A549 (cell line): ENCODE results near the gene LIMD2. TPM values are rescaled to one million over a fixed set of nuclear protein-coding genes. Genes with fewer than 3 reads are reported as not detected.

Source experiments
- ATAC-seq, 2 experiments: fragments of 200-7000 bp in 1 of 2; fragments of >200 bp in 1 of 2; cut with Nextera tagmentation in 1 of 2; cut with Tn5 transposase in 1 of 2; 3 replicates each; pipeline versions ENCODE4 v1.8.0 to v1.9.1; 2018 to 2020; ENCODE audit warnings: mild to moderate bottlenecking in 1 of 2, moderate library complexity in 1 of 2
- CTCF ChIA-PET: fragments of 300-600 bp; sonication (Branson Sonifier 250); formaldehyde crosslinking; extraction: SDS; loops from one replicate; lab custom pipeline; 2021; ENCODE audit warnings: antibody characterized with exemption, inconsistent platforms; lab: Yijun Ruan, JAX
- POLR2A ChIA-PET: fragments of 350-600 bp; formaldehyde crosslinking; extraction: SDS; loops from one replicate; lab custom pipeline; 2021; ENCODE audit warnings: antibody characterized with exemption, inconsistent platforms; lab: Yijun Ruan, JAX
- DNase-seq, 2 experiments: peaks; one replicate each; pipeline versions ENCODE4 v3.0.0 to v3.0.0-alpha.2; 2011 to 2016; ENCODE audit warnings: low read depth in 1 of 2, low spot score in 1 of 2
- FAIRE-seq: peaks from 2 replicates; lab custom pipeline; 2011; peaks lifted over from hg19 to GRCh38; lab: Jason Lieb, UNC
- H3K27ac ChIP-seq, 2 experiments: fragments of >200 bp; sonication (Bioruptor Twin); formaldehyde crosslinking; 3 replicates each; pipeline ENCODE4 v1.5.1; 2016 to 2017
- H3K4me1 ChIP-seq: fragments of >200 bp; sonication (Bioruptor Twin); formaldehyde crosslinking; 3 replicates; pipeline ENCODE4 v1.6.1; 2016
- H3K4me2 ChIP-seq: fragments of >200 bp; sonication (Bioruptor Twin); formaldehyde crosslinking; 3 replicates; pipeline ENCODE4 v1.6.1; 2016
- H3K4me3 ChIP-seq: fragments of >200 bp; sonication (Bioruptor Twin); formaldehyde crosslinking; 3 replicates; pipeline ENCODE4 v1.5.1; 2016
- H3K9me3 ChIP-seq: fragments of >200 bp; sonication (Bioruptor Twin); formaldehyde crosslinking; 3 replicates; pipeline ENCODE4 v1.6.1; 2016
- BCL3 ChIP-seq: fragments of >200 bp; sonication (Bioruptor Twin); formaldehyde crosslinking; IDR thresholded peaks from 3 replicates; pipeline ENCODE4 v1.6.1; 2016
- CBX2 ChIP-seq: fragments of 200-600 bp; sonication (generic); IDR thresholded peaks from 2 replicates; pipeline ENCODE4 v1.6.1; 2016; ENCODE audit warnings: low read depth, mild to moderate bottlenecking, borderline replicate concordance
- EHF ChIP-seq: fragments of 250-450 bp; sonication (Bioruptor Pico); IDR thresholded peaks from 2 replicates; pipeline ENCODE4 v1.5.0; 2020; ENCODE audit warnings: mild to moderate bottlenecking
- EHMT2 ChIP-seq: fragments of 200-600 bp; sonication (generic); IDR thresholded peaks from 2 replicates; pipeline ENCODE4 v1.6.1; 2016; ENCODE audit warnings: antibody characterized with exemption, low read depth, mild to moderate bottlenecking, moderate library complexity
- FOSB ChIP-seq: fragments of 250-450 bp; sonication (Bioruptor Pico); IDR thresholded peaks from 2 replicates; pipeline ENCODE4 v1.5.0; 2020; ENCODE audit warnings: mild to moderate bottlenecking, moderate library complexity
- FOSL2 ChIP-seq, 2 experiments: fragments of 450-650 bp in 1 of 2; fragments of >200 bp in 1 of 2; sonication (Bioruptor Twin) in 1 of 2; formaldehyde crosslinking; IDR thresholded peaks; 2 replicates each; pipeline versions ENCODE4 v1.5.0 to v1.6.1; 2016 to 2020; ENCODE audit warnings: mild to moderate bottlenecking in 1 of 2, moderate library complexity in 1 of 2
- FOXS1 ChIP-seq: fragments of 250-450 bp; sonication (Bioruptor Pico); IDR thresholded peaks from 2 replicates; pipeline ENCODE4 v1.5.0; 2020; ENCODE audit warnings: mild to moderate bottlenecking, moderate library complexity
- GATA3 ChIP-seq: IDR thresholded peaks from 2 replicates; pipeline ENCODE4 v1.6.1; 2012; ENCODE audit warnings: borderline replicate concordance
- HOXB13 ChIP-seq: fragments of 250-450 bp; sonication (Bioruptor Pico); IDR thresholded peaks from 2 replicates; pipeline ENCODE4 v1.5.0; 2020; ENCODE audit warnings: low read depth, mild to moderate bottlenecking, moderate library complexity
- HOXB5 ChIP-seq: fragments of 250-450 bp; sonication (Bioruptor Pico); IDR thresholded peaks from 2 replicates; pipeline ENCODE4 v1.5.0; 2020; ENCODE audit warnings: mild to moderate bottlenecking, moderate library complexity
- KDM5A ChIP-seq: fragments of 200-600 bp; sonication (generic); IDR thresholded peaks from 2 replicates; pipeline ENCODE4 v1.6.1; 2016; ENCODE audit warnings: antibody characterized with exemption, mild to moderate bottlenecking
- MAFK ChIP-seq: fragments of 450-650 bp; IDR thresholded peaks from 2 replicates; pipeline ENCODE4 v1.6.1; 2014; ENCODE audit not compliant: partially characterized antibody
- MYC ChIP-seq: IDR thresholded peaks from 2 replicates; pipeline ENCODE4 v1.6.1; 2012; ENCODE audit warnings: mild to moderate bottlenecking, inconsistent platforms, low read length, improper control_type of control experiment, borderline replicate concordance
- NPAS2 ChIP-seq: fragments of 250-450 bp; sonication (Bioruptor Pico); IDR thresholded peaks from 2 replicates; pipeline ENCODE4 v1.8.0; 2022; ENCODE audit warnings: mild to moderate bottlenecking, moderate library complexity, borderline replicate concordance
- RAD21 ChIP-seq, 2 experiments: fragments of >200 bp in 1 of 2; sonication (Bioruptor Twin) in 1 of 2; formaldehyde crosslinking in 1 of 2; IDR thresholded peaks in 1 of 2; conservative IDR thresholded peaks in 1 of 2; 2 replicates in 1 of 2; 3 replicates in 1 of 2; pipeline ENCODE4 v1.6.1; 2012 to 2018; ENCODE audit warnings: inconsistent platforms in 1 of 2
- RCOR1 ChIP-seq: fragments of 150-350 bp; IDR thresholded peaks from 2 replicates; pipeline ENCODE4 v1.6.1; 2014; ENCODE audit warnings: antibody characterized with exemption, low read length, low read depth
- REST ChIP-seq: fragments of 200-600 bp; sonication (generic); IDR thresholded peaks from 2 replicates; pipeline ENCODE4 v1.6.1; 2016; ENCODE audit warnings: antibody characterized with exemption, mild to moderate bottlenecking, moderate library complexity
- RFX5 ChIP-seq: fragments of 450-650 bp; IDR thresholded peaks from 2 replicates; pipeline ENCODE4 v1.7.1; 2014; ENCODE audit warnings: antibody characterized with exemption, mild to moderate bottlenecking, moderate library complexity
- RNF2 ChIP-seq: fragments of 200-600 bp; sonication (generic); IDR thresholded peaks from 2 replicates; pipeline ENCODE4 v1.6.1; 2016; ENCODE audit warnings: low read depth, mild to moderate bottlenecking, antibody characterized with exemption, moderate library complexity, borderline replicate concordance
- ZFP36 ChIP-seq: fragments of 450-650 bp; IDR thresholded peaks from 2 replicates; pipeline ENCODE4 v1.6.1; 2014; ENCODE audit warnings: borderline replicate concordance; ENCODE audit not compliant: partially characterized antibody
- ZSCAN20 ChIP-seq: fragments of 250-450 bp; sonication (Bioruptor Pico); IDR thresholded peaks from 2 replicates; pipeline ENCODE4 v1.8.0; 2022; ENCODE audit warnings: mild to moderate bottlenecking, moderate library complexity
- WGBS: methylation state at CpG from one replicate; pipeline ENCODE4 v1.1.6; 2017; ENCODE audit errors: missing lambda C conversion rate; 5-methylcytosine and 5-hydroxymethylcytosine counted together
- polyA plus RNA-seq, 4 experiments: library from polyadenylated mRNA; depleted of rRNA in 3 of 4; stranded (reverse); fragments of >200 nt; fragmentation: RNase III in 1 of 4; extraction: RNeasy Plus Mini Kit Qiagen cat#74134 plus additional on column Dnase treatment in 1 of 4; gene quantifications; 2 replicates in 3 of 4; 3 replicates in 1 of 4; pipeline ENCODE4 v1.2.3, GENCODE V29; 2011 to 2017

The LIMD2 gene
- polyA plus RNA-seq, 2 of the 4 experiments (the other 2 are of a cell fraction) = 6.0 to 14.5 TPM

GRCh38 chr17:63647065-63647725 is 52.7 kb downstream of the LIMD2 start:
- no peak for DNase-seq
- TF ChIP-seq ZSCAN20 (CRISPR knock-in tag) (no peak), RFX5 (no peak), EHMT2 (no peak), FOXS1 (CRISPR knock-in tag) (no peak), RNF2 (no peak), HOXB13 (CRISPR knock-in tag) (no peak), RCOR1 (no peak), GATA3 (no peak), REST (no peak), MYC (no peak), MAFK (no peak), CBX2 (no peak)
- TF ChIP-seq, all 56 proteins: peak for 0
- H3K27ac ChIP-seq = no peak overlapping the region
- ChIA-PET POLR2A (no interaction called here), CTCF (interaction anchor here (1.2 to 1.9 kb wide), 4 partner anchors 14 to 57 kb away, joined by 3 to 5 read pairs (median 4); no protein-coding TSS in a partner anchor)
- H3K4me2 ChIP-seq = no peak overlapping the region
- H3K9me3 ChIP-seq = no peaks in the 10 kb centered on the region
- no peak overlapping the region for H3K4me3 ChIP-seq
- ATAC-seq (0 out of 6 replicates have a peak, but pooled peaks of 1 of the 2 experiments have one; percentile 26), FAIRE-seq (no peak)
- 82% methylated on average over 4 of the region's 4 CpGs for WGBS
- H3K4me1 ChIP-seq = no peaks in the 10 kb centered on the region

- Histone ChIP-seq H3K27ac (no peak overlapping the region), H3K4me3 (no peak overlapping the region), H3K4me2 (no peak overlapping the region), H3K4me1 (no peaks in the 10 kb centered on the region), H3K9me3 (no peaks in the 10 kb centered on the region)
- no peak for DNase-seq
- POLR2A ChIA-PET = no interaction called here
- no peak for FAIRE-seq
- TF ChIP-seq NPAS2 (CRISPR knock-in tag) (no peak), HOXB5 (CRISPR knock-in tag) (no peak), REST (no peak), KDM5A (no peak), FOSL2 (IDR thresholded peaks at IDR 0.05) (no peak), FOSL2 (CRISPR knock-in tag; IDR thresholded peaks at IDR 0.05) (no peak), FOSB (no peak), HOXB13 (CRISPR knock-in tag) (no peak), BCL3 (no peak), GATA3 (no peak), ZFP36 (no peak), MAFK (no peak), RCOR1 (no peak), RAD21 (conservative IDR thresholded peaks at IDR 0.05 in 1 of 2, IDR thresholded peaks at IDR 0.05 in 1 of 2) (no peak), ZSCAN20 (CRISPR knock-in tag) (no peak), EHF (CRISPR knock-in tag) (no peak), RNF2 (no peak)
- ATAC-seq = no peak
- WGBS = 89% methylated on average over 1 of the region's 1 CpG
- CTCF ChIA-PET = interaction anchor here (1.2 to 1.9 kb wide), 3 partner anchors 13 to 56 kb away, joined by 3 to 5 read pairs (median 4); no protein-coding TSS in a partner anchor
Measured at GRCh38 chr17:63646488-63646806, 53.5 kb downstream of the LIMD2 start.
